ENCODE data around the gene ZNF827. TPM values are rescaled to one million over a fixed set of nuclear protein-coding genes. Genes with fewer than 3 reads are reported as not detected.

ZNF827 gene
- total RNA-seq, 1 experiment from 2014 or later = 6.2 TPM

GRCh38 chr4:145716661-145717200 lies 221.9 kb downstream of the ZNF827 start:
- no peak for DNase-seq (ENCODE audit: low read depth)

DNA sequence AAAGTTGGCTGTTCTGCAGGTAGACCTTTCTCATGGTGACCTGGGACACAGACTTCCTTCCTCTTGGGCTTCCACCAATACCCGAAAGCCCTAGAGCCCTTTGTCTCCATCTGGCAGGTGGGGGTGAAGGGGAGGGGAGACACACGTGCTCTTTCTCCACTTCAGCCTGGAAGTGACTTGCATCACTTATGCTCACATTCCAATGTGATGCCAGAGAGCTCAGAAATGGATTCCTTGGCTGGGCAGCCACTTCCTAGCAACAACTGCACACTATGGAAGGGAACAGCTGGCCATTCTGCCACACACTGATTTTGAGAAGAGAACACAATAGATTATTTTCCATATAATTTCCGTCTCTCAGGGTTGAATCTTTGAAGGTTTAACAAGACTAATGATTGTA lies 222.4 kb downstream of the ZNF827 start:
- no peak for DNase-seq (ENCODE audit: low read depth)

- peak; percentile 69 for DNase-seq (ENCODE audit: low read depth)
Measured at GRCh38 chr4:145709843-145710242, 228.8 kb downstream of the ZNF827 start.

GRCh38 chr4:145709336-145709735 lies 229.3 kb downstream of the ZNF827 start:
- DNase-seq (ENCODE audit: low read depth) = no peak

Other genes starting within 250 kb of the ZNF827 start
- gene LSM6, start 236.9 kb upstream of the ZNF827 start, total RNA-seq (2014; rRNA removed; shearing (Covaris generic)) = 60.6 and 109 TPM in 2 replicates

All from Daoy (cell line).